Breast epithelium (tissue), 3 donors: ENCODE measurements around the gene ARID1B.

Experiments
- POLR2A ChIP-seq: fragments of 450-650 bp; IDR thresholded peaks from one replicate; pipeline ENCODE4 v1.6.1; 2016; ENCODE audit warnings: antibody characterized with exemption, mild to moderate bottlenecking, moderate library complexity
- POLR2AphosphoS5 ChIP-seq, 3 donors: sonication (generic); formaldehyde crosslinking; IDR thresholded peaks; one replicate each; pipeline ENCODE4 v1.6.1; 2017; ENCODE audit warnings: antibody characterized with exemption in 3 of 3
- TF ChIP-seq, protein P1 (sequence below), 3 donors: fragments of 450-650 bp; IDR thresholded peaks; one replicate each; pipeline ENCODE4 v1.5.1; 2016 to 2017; ENCODE audit warnings: antibody characterized with exemption in 3 of 3, mild to moderate bottlenecking in 3 of 3, moderate library complexity in 3 of 3

DNA sequence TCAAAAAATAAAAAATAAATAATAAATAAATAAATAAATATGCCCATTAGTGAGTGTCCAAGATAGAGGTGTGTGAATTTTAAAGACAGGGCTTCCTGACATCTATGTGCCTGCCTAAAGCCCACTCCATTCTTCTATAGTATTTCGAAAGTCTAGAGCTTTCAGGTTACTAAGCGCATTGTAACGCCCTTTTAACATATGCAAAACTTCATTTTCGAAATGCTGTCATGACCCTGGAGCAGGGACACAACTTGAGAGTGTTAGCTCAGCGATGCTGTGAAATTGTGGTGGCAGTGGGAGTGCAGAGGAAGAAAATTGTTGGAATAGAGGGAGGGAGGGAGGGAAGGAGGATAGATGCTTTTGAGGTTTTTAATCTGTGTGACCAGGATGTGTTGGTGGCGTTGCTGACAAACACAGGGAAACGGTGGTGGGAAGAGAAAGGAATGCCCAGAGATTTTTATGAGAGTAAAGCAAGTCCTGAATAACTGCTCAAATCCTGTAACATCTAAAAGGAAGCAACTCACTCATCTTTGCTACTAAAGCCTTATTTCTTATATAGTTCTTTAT lies 169.3 kb downstream of the ARID1B start:
- TF ChIP-seq POLR2AphosphoS5 (IDR thresholded peaks at IDR 0.05) (no peak), POLR2A (no peak)
- TF ChIP-seq, protein P1, sequence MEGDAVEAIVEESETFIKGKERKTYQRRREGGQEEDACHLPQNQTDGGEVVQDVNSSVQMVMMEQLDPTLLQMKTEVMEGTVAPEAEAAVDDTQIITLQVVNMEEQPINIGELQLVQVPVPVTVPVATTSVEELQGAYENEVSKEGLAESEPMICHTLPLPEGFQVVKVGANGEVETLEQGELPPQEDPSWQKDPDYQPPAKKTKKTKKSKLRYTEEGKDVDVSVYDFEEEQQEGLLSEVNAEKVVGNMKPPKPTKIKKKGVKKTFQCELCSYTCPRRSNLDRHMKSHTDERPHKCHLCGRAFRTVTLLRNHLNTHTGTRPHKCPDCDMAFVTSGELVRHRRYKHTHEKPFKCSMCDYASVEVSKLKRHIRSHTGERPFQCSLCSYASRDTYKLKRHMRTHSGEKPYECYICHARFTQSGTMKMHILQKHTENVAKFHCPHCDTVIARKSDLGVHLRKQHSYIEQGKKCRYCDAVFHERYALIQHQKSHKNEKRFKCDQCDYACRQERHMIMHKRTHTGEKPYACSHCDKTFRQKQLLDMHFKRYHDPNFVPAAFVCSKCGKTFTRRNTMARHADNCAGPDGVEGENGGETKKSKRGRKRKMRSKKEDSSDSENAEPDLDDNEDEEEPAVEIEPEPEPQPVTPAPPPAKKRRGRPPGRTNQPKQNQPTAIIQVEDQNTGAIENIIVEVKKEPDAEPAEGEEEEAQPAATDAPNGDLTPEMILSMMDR (IDR thresholded peaks at IDR 0.05) = no peak
